ENCODE data around the gene LOC128125822.
"Not testable (repeated sequence)": the region's sequence is repeated elsewhere in the genome, so short reads cannot be mapped to it uniquely, and the experiment has no call there.

The LOC128125822 gene

DNA sequence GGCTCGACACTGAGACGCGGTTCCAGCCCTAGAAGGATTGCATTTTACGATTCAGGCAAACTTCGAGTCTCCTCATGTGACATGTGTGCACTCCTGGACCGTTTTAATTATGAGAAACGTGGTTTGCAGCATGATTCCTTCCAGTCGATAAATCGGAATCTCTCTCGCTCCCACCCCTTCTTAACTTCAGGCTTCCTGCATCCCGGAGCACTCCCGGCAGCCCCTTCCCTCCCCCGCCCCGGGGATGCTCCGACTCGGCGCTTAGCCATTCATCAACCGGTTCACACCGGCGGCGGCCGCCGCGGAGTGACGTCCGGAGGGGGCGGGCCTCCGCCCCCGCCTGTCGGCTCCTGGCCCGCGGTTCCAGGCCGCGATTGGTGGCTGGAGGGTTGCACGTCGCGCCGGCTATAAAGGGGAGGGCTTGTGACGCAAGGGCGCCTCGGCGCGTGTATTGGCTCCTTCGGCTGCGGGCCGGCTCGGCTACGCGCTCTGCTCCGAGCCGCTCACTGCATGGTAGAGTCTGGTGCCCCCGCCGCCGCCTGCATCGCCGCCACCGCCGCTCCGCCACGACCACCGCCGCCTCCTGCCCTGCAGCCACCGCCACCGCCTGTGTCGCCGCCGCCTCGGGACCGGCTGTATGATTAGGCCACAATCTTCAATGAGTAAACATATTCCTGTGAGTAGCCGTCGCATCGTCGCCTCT, at the start of gene LOC128125822, which contains the start of gene PTP4A1:
LOC128125822 (plus strand) TSS at position 437 of the 703 bp plus-strand sequence.
PTP4A1 (plus strand) TSS at position 437 of the 703 bp plus-strand sequence. CDS start 4,401 bp downstream, outside the sequence.
- peak; percentile 98 for DNase-seq

GRCh38 chr6:63522911-63523287, 49.4 kb upstream of the LOC128125822 start:
- not testable (repeated sequence) for DNase-seq

DNA sequence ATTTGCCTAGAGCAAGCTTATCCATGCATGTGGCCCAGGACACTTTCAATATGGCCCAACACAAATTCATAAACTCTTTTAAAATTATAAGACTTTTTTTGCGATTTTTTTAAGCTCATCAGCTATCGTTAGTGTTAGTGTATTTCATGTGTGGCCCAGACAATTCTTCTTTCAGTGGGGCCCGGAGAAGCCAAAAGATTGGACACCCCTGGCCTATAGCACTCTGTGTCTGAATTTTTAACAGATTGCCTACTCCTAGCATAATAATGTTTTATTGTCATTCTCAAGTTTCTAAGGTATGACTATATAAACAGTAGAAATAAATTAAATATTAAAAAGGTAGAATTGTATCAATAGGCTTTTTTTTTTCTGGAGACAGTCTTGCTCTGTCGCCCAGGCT, 48.6 kb upstream of the LOC128125822 start:
- no peak for DNase-seq

- no peak for DNase-seq
Observed at GRCh38 chr6:63525186-63525878, 46.9 kb upstream of the LOC128125822 start.

DNA sequence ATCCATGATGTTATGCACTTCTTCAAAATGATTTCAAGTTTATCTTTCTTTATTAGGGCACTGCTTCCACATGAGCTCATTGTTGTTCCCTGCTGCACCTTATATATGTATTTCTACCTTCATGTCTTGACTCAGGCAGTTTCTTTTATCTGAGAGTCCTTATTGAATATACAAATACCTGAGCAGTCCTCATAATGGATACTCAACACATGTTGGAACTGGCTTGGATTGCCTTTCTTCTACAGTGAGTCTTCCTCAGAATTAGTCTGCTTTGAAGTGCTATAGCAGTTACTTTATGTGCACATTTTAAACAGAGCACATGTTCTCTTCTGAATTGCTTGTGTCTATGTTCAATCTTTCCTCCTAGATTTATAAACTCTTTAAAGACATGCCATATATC, 45.3 kb upstream of the LOC128125822 start:
- no peak for DNase-seq

GRCh38 chr6:63527658-63528514, 44.4 kb upstream of the LOC128125822 start:
- peak; percentile 50 for DNase-seq

DNA sequence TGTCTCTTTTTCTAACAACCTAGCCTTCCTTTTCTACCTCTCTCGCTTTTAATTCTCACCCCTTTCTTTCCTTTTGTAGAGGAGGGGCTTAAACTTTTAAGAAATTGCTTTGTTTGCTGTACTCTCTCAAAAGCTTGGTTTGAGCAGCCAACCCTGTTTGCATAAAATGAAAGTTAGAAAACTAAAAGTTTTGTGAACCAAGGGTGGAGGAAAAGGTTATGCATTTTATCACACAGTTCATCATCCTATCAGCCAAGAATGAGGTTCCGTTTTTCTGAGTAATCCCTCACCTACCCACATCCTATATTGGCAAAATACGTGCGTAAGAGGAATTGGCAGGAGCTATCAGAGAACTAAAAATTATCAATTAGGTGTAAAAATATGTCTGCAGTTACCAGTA, 42.8 kb upstream of the LOC128125822 start:
- no peak for DNase-seq

DNA sequence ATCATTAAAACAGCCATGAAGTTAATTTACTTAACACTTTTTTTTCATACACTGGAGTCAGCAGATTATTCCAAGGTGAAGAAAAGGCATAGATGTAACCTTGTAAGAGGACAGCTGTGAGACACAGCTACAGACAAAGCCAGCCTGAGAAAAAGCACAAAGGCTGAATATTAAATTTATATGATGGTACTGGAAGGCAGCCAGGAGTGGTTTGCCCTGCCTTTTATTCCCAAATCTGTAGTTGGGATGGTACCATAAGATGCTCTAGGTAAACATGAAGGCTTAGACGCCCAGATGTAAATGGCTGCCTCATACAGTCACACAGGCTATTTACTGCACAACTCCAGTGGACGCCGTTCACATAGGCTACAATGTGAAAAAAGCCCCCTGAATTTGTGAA, 42.1 kb upstream of the LOC128125822 start:
- no peak for DNase-seq

GRCh38 chr6:63530991-63531390, 41.3 kb upstream of the LOC128125822 start:
- no peak for DNase-seq

DNA sequence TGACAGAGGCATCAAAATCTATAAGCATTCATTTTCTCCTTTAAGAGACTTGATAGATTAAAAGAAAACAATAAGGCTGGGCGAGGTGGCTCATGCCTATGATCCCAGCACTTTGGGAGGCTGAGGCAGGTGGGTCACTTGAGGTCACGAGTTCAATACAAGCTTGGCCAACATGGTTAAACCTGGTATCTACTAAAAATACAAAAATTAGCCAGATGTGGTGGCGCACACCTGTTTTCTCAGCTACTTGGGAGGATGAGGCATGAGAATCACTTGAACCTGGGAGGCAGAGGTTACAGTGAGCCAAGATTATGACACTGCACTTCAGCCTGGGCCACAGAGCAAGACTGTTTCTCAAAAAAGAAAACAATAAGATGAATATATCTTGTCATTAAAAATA, 39.3 kb upstream of the LOC128125822 start:
- DNase-seq, result no peak

DNA sequence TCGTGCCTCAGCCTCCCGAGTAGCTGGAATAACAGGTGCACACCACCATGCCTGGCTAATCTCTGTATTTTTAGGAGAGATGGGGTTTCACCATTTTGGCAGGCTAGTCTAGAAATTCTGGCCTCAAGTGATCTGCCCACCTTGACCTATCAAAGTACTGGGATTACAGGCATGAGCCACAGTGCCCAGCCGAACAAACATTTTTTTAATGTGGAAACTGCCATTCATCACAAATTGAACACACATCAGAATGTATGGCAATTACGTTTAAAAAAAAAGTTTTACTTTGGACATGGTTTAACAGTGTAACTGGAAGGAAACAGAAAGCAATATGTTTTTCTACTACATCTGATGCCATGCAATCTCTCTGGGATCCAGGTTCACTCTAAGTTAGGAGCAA, 38.3 kb upstream of the LOC128125822 start:
- no peak for DNase-seq

- no peak for DNase-seq
Observed at GRCh38 chr6:63537201-63537958, 34.9 kb upstream of the LOC128125822 start.

- no peak for DNase-seq
Observed at GRCh38 chr6:63537959-63538300, 34.4 kb upstream of the LOC128125822 start.

- DNase-seq, result no peak
Observed at GRCh38 chr6:63538550-63538949, 33.7 kb upstream of the LOC128125822 start.

- no peak for DNase-seq
Observed at GRCh38 chr6:63543001-63543400, 29.3 kb upstream of the LOC128125822 start.

- DNase-seq, result no peak
Observed at GRCh38 chr6:63543982-63544381, 28.3 kb upstream of the LOC128125822 start.

DNA sequence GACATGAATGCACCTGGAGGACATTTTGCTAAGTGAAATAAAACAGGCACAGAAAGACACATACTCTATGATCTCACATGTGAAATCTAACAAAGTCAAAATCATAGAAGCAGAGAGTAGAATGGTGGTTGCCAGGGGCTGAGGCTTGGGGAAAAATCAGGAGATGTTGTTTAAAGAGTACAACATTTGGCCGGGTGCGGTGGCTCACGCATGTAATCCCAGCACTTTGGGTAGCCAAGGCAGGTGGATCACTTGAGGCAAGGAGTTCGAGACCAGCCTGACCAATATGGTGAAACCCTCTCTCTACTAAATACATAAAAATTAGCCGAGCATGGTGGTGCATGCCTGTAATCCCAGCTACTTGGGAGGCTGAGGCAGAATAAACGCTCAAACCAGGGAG, 26.0 kb upstream of the LOC128125822 start:
- DNase-seq, result no peak

DNA sequence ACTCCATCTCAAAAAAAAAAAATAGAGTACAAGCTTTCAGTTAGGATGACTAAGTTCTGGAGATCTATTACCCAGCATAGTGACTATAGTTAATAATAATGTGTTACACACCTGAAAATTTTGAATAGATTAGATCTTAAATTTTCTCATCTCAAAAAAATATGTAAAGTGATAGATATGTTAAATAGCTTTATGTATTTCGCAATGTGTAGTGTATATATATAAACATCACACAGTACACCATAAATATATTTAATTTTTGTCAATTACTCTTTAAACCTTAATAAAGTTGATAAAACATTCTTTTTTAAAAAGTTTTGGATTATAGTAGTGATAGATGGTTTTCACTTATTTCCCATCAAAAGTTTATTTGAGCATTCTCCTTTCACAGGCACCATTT, 25.6 kb upstream of the LOC128125822 start:
- no peak for DNase-seq

DNA sequence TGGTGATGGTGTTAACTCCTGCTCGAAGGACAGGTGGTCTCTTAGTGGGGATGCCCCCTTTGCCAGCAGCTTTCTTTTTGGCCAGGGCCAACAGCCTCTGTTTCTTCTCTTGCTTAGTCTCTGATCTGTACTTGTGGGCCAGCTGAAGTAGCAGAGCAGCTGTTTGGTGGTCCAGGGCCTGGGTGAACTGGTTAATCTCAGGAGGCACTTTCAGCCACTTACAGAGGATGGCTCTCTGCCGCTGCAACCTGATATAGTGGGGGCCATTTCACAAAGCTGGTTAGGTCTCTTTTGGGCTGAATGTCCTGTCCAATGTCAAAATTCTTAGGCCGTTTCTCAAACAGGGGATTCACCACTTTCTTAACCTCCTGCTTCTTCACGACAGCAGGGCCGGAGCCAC, 23.2 kb upstream of the LOC128125822 start:
- no peak for DNase-seq

DNA sequence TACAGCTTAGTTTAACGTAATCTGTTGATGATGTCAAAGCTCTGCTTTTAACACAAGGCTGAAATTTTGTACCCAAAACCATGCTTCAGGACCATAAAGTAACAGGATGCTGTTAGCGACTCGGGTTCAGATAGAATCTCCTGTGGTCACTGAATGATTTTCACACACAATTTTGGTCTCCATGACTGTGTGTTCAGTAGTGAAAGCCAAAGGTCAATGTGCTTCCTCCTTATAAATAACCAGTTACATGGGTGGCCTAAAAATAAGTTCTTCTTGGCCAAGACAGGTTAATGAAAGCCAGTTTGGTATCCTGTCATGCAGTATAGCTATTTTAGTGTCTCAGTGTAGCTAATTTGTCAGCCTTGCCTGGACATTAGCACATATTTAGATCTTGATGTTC, 19.1 kb upstream of the LOC128125822 start:
- DNase-seq, result no peak

DNA sequence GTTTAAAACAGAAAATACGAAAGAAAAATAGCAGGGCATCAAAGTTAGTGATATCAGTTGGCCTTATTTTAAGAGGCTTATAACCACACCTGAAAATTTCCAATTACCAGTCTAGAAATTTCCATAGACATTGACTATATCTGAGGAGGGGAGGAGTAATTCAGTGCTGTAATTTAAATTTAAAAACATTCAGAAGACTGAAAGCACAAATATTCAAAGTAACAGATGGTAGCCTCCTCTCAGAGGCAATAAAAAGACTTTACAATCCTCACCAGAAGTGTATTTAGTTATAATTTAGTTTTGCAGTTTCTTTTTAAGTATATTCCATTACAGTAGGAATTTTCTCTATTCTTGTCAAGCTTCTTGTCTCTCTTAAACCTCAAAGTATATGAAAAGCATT, 18.4 kb upstream of the LOC128125822 start:
- no peak for DNase-seq

GRCh38 chr6:63554782-63555181, 17.5 kb upstream of the LOC128125822 start:
- no peak for DNase-seq

- no peak for DNase-seq
Observed at GRCh38 chr6:63556369-63556768, 15.9 kb upstream of the LOC128125822 start.

All from femur (tissue), 1 donor.